Peyer's patch (tissue), 4 donors: ENCODE data around the gene CELSR3.

Experiments used
- POLR2A ChIP-seq, 2 donors: fragments of 450-650 bp; IDR thresholded peaks; one replicate each; pipeline ENCODE4 v1.5.1; 2017; ENCODE audit warnings: antibody characterized with exemption in 2 of 2, mild to moderate bottlenecking in 2 of 2, moderate library complexity in 2 of 2
- TF ChIP-seq, protein P1 (sequence below), 6 experiments: fragments of 450-650 bp in 4 of 6; fragments of 200-600 bp in 2 of 6; sonication (generic) in 1 of 6; IDR thresholded peaks; one replicate each; pipeline ENCODE4 v1.5.1; 2017 to 2019; ENCODE audit warnings: antibody characterized with exemption in 6 of 6, mild to moderate bottlenecking in 3 of 6, moderate library complexity in 1 of 6

DNA sequence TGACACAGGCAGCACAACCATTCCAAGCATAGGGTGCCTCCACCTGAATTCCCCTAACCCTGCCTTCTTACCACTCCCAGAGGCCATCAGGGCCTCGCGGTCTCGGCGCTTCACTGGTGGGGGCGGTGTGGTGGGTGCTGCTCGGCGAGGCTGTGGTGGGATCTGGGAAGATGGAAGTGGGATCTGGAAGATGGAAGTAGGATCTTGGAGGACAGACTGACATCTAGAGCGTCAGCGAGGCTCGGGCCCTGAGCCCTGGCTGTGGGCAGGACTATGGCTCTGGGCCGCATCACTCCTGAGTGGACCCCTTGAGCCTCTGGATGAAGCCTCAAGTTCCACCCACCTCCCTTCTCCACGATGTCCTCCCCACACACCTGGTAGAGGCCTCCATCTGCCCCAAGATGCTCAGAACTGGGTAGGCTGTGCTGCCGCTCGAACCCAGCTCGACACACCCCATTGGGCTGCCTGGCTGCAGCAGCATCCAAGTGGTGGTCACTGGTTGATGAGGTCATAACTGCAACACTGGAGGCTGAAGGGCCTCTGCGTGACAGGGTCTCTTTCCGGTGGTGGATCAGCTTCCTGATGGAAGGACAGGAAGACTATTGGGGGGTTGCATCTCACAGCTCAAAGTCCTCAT, 19.4 kb upstream of the CELSR3 start:
- TF ChIP-seq POLR2A (IDR thresholded peaks at IDR 0.05), result no peak
- TF ChIP-seq, protein P1, sequence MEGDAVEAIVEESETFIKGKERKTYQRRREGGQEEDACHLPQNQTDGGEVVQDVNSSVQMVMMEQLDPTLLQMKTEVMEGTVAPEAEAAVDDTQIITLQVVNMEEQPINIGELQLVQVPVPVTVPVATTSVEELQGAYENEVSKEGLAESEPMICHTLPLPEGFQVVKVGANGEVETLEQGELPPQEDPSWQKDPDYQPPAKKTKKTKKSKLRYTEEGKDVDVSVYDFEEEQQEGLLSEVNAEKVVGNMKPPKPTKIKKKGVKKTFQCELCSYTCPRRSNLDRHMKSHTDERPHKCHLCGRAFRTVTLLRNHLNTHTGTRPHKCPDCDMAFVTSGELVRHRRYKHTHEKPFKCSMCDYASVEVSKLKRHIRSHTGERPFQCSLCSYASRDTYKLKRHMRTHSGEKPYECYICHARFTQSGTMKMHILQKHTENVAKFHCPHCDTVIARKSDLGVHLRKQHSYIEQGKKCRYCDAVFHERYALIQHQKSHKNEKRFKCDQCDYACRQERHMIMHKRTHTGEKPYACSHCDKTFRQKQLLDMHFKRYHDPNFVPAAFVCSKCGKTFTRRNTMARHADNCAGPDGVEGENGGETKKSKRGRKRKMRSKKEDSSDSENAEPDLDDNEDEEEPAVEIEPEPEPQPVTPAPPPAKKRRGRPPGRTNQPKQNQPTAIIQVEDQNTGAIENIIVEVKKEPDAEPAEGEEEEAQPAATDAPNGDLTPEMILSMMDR (IDR thresholded peaks at IDR 0.05), result no peak
